ENCODE measurements around the gene UQCRQ.
A peak's percentile ranks its signal among the peaks of the same experiment; 100 is the strongest.

DNA sequence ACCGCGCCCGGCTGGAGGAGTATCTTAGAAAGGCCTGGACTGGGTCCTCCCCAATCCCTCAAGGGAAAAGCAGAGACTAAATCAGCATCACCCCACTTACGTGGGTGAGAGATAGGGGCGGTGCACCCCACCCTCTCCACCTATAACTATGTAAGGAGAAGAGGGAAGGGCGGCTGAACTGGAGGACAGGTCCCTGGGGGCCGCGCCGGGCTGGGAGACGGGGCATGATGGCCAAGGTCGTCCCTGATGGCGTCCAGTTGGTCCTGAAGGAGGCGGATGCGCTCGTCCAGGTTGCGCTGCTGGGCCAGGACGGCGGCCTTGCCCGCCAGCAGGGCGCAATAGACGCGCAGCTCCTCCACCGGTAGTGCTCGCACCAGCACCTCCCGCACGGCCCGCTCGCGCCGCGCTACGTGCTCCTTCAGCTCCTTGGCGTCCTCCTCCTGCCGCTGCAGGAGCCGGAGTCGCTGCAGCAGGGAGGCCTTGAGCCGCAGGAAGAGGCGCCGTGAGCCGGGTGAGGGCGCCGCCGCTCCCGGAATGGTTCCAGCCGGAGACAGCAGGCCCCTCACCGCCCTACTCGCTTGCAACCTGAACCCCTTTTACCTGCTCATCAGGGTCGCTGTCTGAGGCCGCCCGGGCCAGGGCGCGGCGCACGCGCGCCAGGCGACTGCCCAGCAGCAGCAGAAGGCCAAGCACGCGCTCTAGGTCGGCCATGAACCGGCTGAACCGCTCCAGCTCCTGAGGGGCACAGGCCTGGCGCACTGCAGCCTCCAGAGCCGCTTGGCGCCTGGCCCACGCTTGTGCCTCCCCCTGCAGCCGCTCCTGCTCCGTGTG lies 43.6 kb upstream of the UQCRQ start:
- TF ChIP-seq POLR2A (IDR thresholded peaks at IDR 0.05) (no peak), EP300 (IDR thresholded peaks at IDR 0.05) (no peak), POLR2AphosphoS5 (IDR thresholded peaks at IDR 0.05) (no peak)
- TF ChIP-seq, protein P1, sequence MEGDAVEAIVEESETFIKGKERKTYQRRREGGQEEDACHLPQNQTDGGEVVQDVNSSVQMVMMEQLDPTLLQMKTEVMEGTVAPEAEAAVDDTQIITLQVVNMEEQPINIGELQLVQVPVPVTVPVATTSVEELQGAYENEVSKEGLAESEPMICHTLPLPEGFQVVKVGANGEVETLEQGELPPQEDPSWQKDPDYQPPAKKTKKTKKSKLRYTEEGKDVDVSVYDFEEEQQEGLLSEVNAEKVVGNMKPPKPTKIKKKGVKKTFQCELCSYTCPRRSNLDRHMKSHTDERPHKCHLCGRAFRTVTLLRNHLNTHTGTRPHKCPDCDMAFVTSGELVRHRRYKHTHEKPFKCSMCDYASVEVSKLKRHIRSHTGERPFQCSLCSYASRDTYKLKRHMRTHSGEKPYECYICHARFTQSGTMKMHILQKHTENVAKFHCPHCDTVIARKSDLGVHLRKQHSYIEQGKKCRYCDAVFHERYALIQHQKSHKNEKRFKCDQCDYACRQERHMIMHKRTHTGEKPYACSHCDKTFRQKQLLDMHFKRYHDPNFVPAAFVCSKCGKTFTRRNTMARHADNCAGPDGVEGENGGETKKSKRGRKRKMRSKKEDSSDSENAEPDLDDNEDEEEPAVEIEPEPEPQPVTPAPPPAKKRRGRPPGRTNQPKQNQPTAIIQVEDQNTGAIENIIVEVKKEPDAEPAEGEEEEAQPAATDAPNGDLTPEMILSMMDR (IDR thresholded peaks at IDR 0.05), result peak in 1 of 4 experiments; percentile 7

Measured in gastroesophageal sphincter (tissue), 3 donors.